ENCODE results near the gene SLC26A1.

The SLC26A1 gene

GRCh38 chr4:961351-962230 is 31.6 kb downstream of the SLC26A1 start:
- Histone ChIP-seq H3K4me1 (ENCODE audit: control insufficient read depth, low read depth, low read length) (no peaks in the 10 kb centered on the region), H3K9me3 (ENCODE audit: control insufficient read depth, low read depth, low read length) (no peaks in the 10 kb centered on the region), H3K27me3 (ENCODE audit: control insufficient read depth, insufficient read depth, low read length) (peaks cover 5% of the 10 kb centered on the region), H3K36me3 (ENCODE audit: control insufficient read depth, low read depth, low read length) (no peaks in the 10 kb centered on the region), H3K4me3 (ENCODE audit: low read length) (no peak overlapping the region), H3K27ac (ENCODE audit: low read length) (no peak overlapping the region), H3K9ac (ENCODE audit: low read length) (no peak overlapping the region)

GRCh38 chr4:960636-961350 is 32.4 kb downstream of the SLC26A1 start:
- Histone ChIP-seq H3K9ac (ENCODE audit: low read length) (no peak overlapping the region), H3K9me3 (ENCODE audit: control insufficient read depth, low read depth, low read length) (no peaks in the 10 kb centered on the region), H3K4me1 (ENCODE audit: control insufficient read depth, low read depth, low read length) (no peaks in the 10 kb centered on the region), H3K36me3 (ENCODE audit: control insufficient read depth, low read depth, low read length) (no peaks in the 10 kb centered on the region), H3K27ac (ENCODE audit: low read length) (no peak overlapping the region), H3K27me3 (ENCODE audit: control insufficient read depth, insufficient read depth, low read length) (no peaks in the 10 kb centered on the region), H3K4me3 (ENCODE audit: low read length) (no peak overlapping the region)

- Histone ChIP-seq H3K4me1 (ENCODE audit: control insufficient read depth, low read depth, low read length) (no peaks in the 10 kb centered on the region), H3K9me3 (ENCODE audit: control insufficient read depth, low read depth, low read length) (no peaks in the 10 kb centered on the region), H3K36me3 (ENCODE audit: control insufficient read depth, low read depth, low read length) (no peaks in the 10 kb centered on the region), H3K27me3 (ENCODE audit: control insufficient read depth, insufficient read depth, low read length) (no peaks in the 10 kb centered on the region), H3K27ac (ENCODE audit: low read length) (no peak overlapping the region), H3K4me3 (ENCODE audit: low read length) (no peak overlapping the region), H3K9ac (ENCODE audit: low read length) (no peak overlapping the region)
Measured at GRCh38 chr4:960140-960635, 33.0 kb downstream of the SLC26A1 start.

- no peak overlapping the region for H3K9ac ChIP-seq (ENCODE audit: low read length)
- no peak overlapping the region for H3K27ac ChIP-seq (ENCODE audit: low read length)
- H3K9me3 ChIP-seq (ENCODE audit: control insufficient read depth, low read depth, low read length): no peaks in the 10 kb centered on the region
- H3K36me3 ChIP-seq (ENCODE audit: control insufficient read depth, low read depth, low read length): no peaks in the 10 kb centered on the region
- H3K27me3 ChIP-seq (ENCODE audit: control insufficient read depth, insufficient read depth, low read length): no peaks in the 10 kb centered on the region
- H3K4me3 ChIP-seq (ENCODE audit: low read length): no peak overlapping the region
- H3K4me1 ChIP-seq (ENCODE audit: control insufficient read depth, low read depth, low read length): no peaks in the 10 kb centered on the region
Measured at GRCh38 chr4:959338-960139, 33.7 kb downstream of the SLC26A1 start.

GRCh38 chr4:958696-959337 is 34.4 kb downstream of the SLC26A1 start:
- H3K4me1 ChIP-seq (ENCODE audit: control insufficient read depth, low read depth, low read length): no peaks in the 10 kb centered on the region
- H3K4me3 ChIP-seq (ENCODE audit: low read length): no peak overlapping the region
- H3K9ac ChIP-seq (ENCODE audit: low read length): no peak overlapping the region
- no peaks in the 10 kb centered on the region for H3K27me3 ChIP-seq (ENCODE audit: control insufficient read depth, insufficient read depth, low read length)
- H3K9me3 ChIP-seq (ENCODE audit: control insufficient read depth, low read depth, low read length): no peaks in the 10 kb centered on the region
- H3K36me3 ChIP-seq (ENCODE audit: control insufficient read depth, low read depth, low read length): no peaks in the 10 kb centered on the region
- H3K27ac ChIP-seq (ENCODE audit: low read length): no peak overlapping the region

GRCh38 chr4:958314-958665 is 34.9 kb downstream of the SLC26A1 start:
- Histone ChIP-seq H3K4me3 (ENCODE audit: low read length) (no peak overlapping the region), H3K9me3 (ENCODE audit: control insufficient read depth, low read depth, low read length) (no peaks in the 10 kb centered on the region), H3K4me1 (ENCODE audit: control insufficient read depth, low read depth, low read length) (no peaks in the 10 kb centered on the region), H3K27ac (ENCODE audit: low read length) (no peak overlapping the region), H3K27me3 (ENCODE audit: control insufficient read depth, insufficient read depth, low read length) (no peaks in the 10 kb centered on the region), H3K9ac (ENCODE audit: low read length) (no peak overlapping the region), H3K36me3 (ENCODE audit: control insufficient read depth, low read depth, low read length) (no peaks in the 10 kb centered on the region)

- H3K9me3 ChIP-seq (ENCODE audit: control insufficient read depth, low read depth, low read length): no peaks in the 10 kb centered on the region
Measured at GRCh38 chr4:957581-958313, 35.5 kb downstream of the SLC26A1 start.

GRCh38 chr4:957231-957580 is 36.0 kb downstream of the SLC26A1 start:
- H3K4me1 ChIP-seq (ENCODE audit: control insufficient read depth, low read depth, low read length): no peaks in the 10 kb centered on the region
- H3K36me3 ChIP-seq (ENCODE audit: control insufficient read depth, low read depth, low read length): no peaks in the 10 kb centered on the region
- H3K4me3 ChIP-seq (ENCODE audit: low read length): no peak overlapping the region
- no peak overlapping the region for H3K27ac ChIP-seq (ENCODE audit: low read length)
- H3K9me3 ChIP-seq (ENCODE audit: control insufficient read depth, low read depth, low read length): no peaks in the 10 kb centered on the region
- no peaks in the 10 kb centered on the region for H3K27me3 ChIP-seq (ENCODE audit: control insufficient read depth, insufficient read depth, low read length)
- no peak overlapping the region for H3K9ac ChIP-seq (ENCODE audit: low read length)

More at GRCh38 chr4:957581-958313, 35.5 kb downstream of the SLC26A1 start:
- Histone ChIP-seq H3K9ac (ENCODE audit: low read length) (no peak overlapping the region), H3K27ac (ENCODE audit: low read length) (no peak overlapping the region), H3K36me3 (ENCODE audit: control insufficient read depth, low read depth, low read length) (no peaks in the 10 kb centered on the region), H3K4me1 (ENCODE audit: control insufficient read depth, low read depth, low read length) (no peaks in the 10 kb centered on the region), H3K4me3 (ENCODE audit: low read length) (no peak overlapping the region), H3K27me3 (ENCODE audit: control insufficient read depth, insufficient read depth, low read length) (no peaks in the 10 kb centered on the region)

- Histone ChIP-seq H3K27ac (ENCODE audit: low read length) (no peak overlapping the region), H3K9me3 (ENCODE audit: control insufficient read depth, low read depth, low read length) (no peaks in the 10 kb centered on the region), H3K27me3 (ENCODE audit: control insufficient read depth, insufficient read depth, low read length) (no peaks in the 10 kb centered on the region), H3K9ac (ENCODE audit: low read length) (no peak overlapping the region), H3K36me3 (ENCODE audit: control insufficient read depth, low read depth, low read length) (no peaks in the 10 kb centered on the region), H3K4me3 (ENCODE audit: low read length) (no peak overlapping the region), H3K4me1 (ENCODE audit: control insufficient read depth, low read depth, low read length) (no peaks in the 10 kb centered on the region)
Measured at GRCh38 chr4:956531-957230, 36.5 kb downstream of the SLC26A1 start.

- Histone ChIP-seq H3K27me3 (ENCODE audit: control insufficient read depth, insufficient read depth, low read length) (no peaks in the 10 kb centered on the region), H3K4me3 (ENCODE audit: low read length) (no peak overlapping the region), H3K36me3 (ENCODE audit: control insufficient read depth, low read depth, low read length) (no peaks in the 10 kb centered on the region), H3K27ac (ENCODE audit: low read length) (no peak overlapping the region), H3K9ac (ENCODE audit: low read length) (no peak overlapping the region), H3K4me1 (ENCODE audit: control insufficient read depth, low read depth, low read length) (no peaks in the 10 kb centered on the region), H3K9me3 (ENCODE audit: control insufficient read depth, low read depth, low read length) (no peaks in the 10 kb centered on the region)
Measured at GRCh38 chr4:955931-956381, 37.2 kb downstream of the SLC26A1 start.

Data from iPS-18a (cell line).